GM12892 (cell line): ENCODE data around the gene SATB2.

Source experiments
- POLR2A ChIP-seq: IDR thresholded peaks from 2 replicates; pipeline ENCODE4 v1.6.1; 2011; ENCODE audit warnings: low read depth, low read length, control low read depth
- POLR2AphosphoS5 ChIP-seq: IDR thresholded peaks from 2 replicates; pipeline ENCODE4 v1.6.1; 2011; ENCODE audit warnings: low read depth, low read length, control low read depth

- TF ChIP-seq POLR2AphosphoS5 = no peak
- TF ChIP-seq POLR2A = no peak
Observed at GRCh38 chr2:199261936-199262335, 195.8 kb downstream of the SATB2 start.
